Fibroblast of skin of right quadriceps (primary cell): ENCODE measurements around the gene TRAF6.
"Not testable (repeated sequence)": the region's sequence is repeated elsewhere in the genome, so short reads cannot be mapped to it uniquely, and the experiment has no call there.

Source experiments
- DNase-seq: peaks from one replicate; pipeline ENCODE4 v3.0.0-alpha.2; 2013

Gene TRAF6

DNA sequence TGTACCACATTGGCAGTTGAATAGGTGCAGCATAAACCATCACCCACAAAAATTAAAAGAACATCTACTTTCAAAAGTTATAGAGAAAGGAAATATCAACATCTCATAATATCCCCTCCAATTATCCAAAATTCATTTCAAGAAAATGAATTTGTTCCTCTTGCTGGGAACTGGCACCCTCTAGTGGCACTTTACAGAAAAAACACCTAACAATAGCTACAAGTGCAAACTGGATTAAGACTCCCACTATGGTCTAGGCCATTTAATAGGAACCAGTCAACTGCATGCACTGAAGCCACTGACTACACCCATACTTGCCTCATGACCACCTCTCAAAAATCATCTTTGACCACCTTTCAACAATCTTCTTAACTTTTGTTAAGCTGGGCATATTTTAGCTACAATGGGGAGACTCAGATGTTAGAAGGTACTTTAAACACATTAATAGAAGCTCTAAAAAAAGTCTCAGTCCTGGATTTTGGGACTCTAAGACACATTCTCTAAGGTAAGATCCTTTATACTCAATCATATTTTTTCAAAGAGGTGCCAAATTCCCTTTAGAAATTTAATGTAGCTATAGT is 17.3 kb downstream of the TRAF6 start:
- peak; percentile 38 for DNase-seq

DNA sequence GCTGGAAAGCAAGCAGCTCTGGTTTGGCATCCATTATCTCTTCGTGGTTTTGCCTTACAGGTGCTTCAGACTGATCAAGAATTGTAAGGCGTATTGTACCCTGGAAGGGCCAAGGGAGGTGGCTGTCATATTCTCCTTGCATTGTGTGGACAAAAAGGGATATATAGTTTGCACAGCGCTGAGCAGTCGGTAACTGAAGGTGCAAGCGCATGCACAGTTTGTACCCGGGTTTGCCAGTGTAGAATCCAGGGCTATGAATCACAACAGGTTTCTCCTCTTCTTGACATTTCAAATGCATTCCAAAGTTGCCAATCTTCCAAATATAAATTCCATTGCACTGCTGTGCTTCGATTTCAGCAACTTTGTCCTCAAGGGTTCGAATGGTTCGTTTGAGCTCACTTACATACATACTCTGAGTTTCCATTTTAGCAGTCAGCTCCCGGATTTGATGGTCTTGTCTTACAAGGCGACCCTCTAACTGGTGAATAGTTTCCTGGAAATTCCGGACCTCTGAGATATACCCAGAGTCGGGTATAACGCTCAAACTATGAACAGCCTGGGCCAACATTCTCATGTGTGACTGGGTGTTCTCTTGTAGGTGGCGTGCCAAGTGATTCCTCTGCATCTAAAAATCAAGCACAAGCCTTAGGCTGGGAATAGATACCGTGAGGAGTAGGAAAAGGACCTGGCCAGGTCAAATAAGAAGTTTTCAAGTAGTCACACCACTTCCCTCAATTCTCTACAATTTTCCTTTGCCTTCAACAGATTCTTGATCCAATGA is 19.9 kb downstream of the TRAF6 start:
- no peak for DNase-seq

DNA sequence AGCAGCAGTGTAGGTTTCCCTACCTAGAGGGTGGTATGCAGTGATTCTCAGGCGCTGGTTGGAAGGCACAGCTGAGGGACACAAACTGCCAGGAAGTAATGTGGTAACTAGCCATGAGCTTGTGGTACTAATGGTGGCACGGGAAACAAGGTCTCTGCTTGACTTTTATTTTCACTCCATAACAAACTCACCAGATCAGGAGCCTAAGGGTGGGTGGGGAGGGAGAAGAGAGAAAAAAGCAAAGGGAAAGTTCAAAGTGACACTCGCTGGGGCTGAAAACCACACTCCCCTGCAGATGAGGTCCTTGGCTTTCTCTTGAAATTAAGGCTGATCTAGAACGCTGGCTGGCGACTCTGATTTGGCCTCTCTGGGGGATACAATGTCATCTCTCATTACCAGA is 22.0 kb downstream of the TRAF6 start:
- DNase-seq: no peak

GRCh38 chr11:36487619-36488018 is 22.5 kb downstream of the TRAF6 start:
- DNase-seq: no peak

- DNase-seq: no peak
These were observed 24.6 kb downstream of the TRAF6 start for GRCh38 chr11:36485298-36486002.

- not testable (repeated sequence) for DNase-seq
These were observed 27.0 kb downstream of the TRAF6 start for GRCh38 chr11:36483042-36483441.

- no peak for DNase-seq
These were observed 29.2 kb downstream of the TRAF6 start for GRCh38 chr11:36480833-36481232.

- peak; percentile 54 for DNase-seq
These were observed 31.3 kb downstream of the TRAF6 start for GRCh38 chr11:36478700-36479329.

GRCh38 chr11:36475192-36475591 is 34.9 kb downstream of the TRAF6 start:
- no peak for DNase-seq

DNA sequence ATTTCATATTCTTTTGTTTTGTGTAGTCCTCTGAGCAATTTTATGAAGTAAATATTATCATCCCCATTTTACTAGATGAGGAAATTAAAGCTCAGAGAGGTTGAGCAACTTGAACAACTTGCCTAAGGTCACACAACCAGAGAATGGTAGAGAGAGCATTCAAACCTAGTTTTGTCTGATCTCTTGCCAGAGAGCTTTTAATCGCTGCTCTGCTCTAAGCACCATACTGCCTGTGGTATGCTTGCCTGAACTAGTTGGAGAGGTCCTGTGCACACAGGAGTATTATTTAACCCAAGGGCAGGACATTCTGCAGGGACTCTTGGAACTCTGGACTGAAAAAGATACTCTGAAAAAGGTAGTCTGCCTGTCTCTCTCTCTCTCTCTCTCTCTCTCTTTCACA is 38.5 kb downstream of the TRAF6 start:
- DNase-seq: no peak

- peak; percentile 88 for DNase-seq
These were observed 39.9 kb downstream of the TRAF6 start for GRCh38 chr11:36469881-36470802.

DNA sequence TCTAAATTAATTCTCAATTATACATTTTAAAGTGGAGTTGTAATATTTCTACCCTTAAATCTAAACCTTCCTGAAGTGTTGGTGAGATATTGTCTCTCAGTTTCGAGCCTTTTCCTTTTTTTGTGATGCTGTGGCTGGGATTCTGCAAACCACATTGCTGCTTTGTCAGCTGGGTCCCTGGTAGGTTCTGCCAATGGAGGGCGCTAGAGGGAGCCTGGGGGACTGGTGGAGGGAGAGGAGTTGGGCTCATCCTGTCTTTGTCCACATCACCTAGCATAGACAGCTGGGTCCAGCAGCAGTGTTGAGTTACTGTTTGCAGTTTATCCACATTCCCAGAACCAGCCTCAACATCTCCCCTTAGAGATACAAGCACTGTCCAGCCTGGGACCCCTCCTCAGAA is 41.0 kb downstream of the TRAF6 start:
- peak; percentile 29 for DNase-seq

DNA sequence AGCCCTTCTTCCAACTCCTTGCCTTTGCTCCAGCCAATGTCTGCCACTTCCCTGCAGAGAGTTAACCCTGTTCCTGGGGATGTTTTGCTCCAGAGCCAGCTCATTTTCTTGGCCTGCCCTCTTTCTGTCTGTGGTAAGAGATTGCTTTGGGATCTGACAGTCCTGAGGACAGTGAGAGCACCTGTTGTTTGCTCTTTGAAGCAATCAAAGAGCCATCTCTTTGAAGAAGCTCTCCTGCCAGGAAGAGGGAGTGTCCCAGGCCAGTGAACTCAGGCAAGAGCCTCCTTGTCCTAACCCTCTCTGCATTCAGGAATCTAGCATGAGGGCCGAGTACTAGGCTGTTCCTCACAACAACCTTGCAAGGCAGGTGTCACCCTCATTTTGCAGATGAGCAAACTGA is 42.2 kb downstream of the TRAF6 start:
- DNase-seq: no peak

DNA sequence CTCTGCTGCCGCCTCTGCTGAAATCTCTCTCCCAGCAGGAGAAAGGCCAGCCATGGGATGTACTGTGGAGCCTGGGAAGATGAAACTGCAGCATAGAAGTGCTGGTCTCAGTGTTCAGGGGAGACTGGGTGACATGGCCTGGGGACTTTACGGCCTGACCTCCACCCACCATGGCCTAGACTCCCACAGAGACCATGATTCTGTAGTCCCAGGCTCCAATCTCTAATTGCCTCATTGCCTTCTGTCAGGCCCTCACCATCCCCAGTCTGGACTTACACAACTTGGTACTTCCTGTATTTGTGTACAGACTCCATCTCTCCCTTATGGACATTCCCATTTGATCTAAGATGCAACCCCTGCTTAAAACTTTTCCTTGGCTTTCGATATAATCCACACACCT is 43.1 kb downstream of the TRAF6 start:
- DNase-seq: no peak

DNA sequence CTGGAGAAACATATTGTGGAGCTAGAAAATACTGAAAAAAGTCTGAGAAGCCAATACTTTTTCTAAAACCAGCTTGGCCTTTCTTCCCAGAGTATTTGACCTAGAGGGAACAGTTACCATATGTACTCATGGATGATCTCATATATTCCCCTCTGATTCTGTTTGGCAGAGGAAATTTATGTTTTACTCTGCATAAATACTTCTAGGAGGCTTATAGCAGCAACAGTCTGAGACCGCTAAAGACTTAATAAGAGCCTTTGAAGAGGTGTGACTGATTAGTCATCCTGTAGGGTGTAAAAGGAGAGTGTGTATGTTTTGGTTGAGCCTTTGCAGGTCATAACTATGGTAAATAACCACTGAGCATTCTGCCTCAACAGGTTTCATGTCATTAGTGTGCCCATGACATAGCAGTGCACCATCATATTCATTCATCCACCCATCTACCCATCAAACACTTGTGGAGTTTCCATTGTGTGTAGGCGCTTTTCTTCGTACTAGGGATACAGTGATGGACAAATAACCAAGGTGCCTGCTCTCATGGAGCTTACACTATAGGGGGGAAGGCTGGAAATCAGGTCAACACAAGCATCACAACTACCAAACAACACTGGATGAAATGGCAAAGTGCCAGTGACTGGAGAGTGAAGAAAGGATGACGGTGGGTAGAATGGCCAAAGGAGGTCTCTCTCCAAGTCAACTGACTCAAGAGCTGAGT is 44.5 kb downstream of the TRAF6 start:
- peak; percentile 74 for DNase-seq

- DNase-seq: no peak
These were observed 45.4 kb downstream of the TRAF6 start for GRCh38 chr11:36464720-36465119.

- DNase-seq: peak; percentile 70
These were observed 46.3 kb downstream of the TRAF6 start for GRCh38 chr11:36463781-36464180.

GRCh38 chr11:36462321-36462720 is 47.8 kb downstream of the TRAF6 start:
- DNase-seq: no peak

- no peak for DNase-seq
These were observed 49.9 kb downstream of the TRAF6 start for GRCh38 chr11:36460220-36460619.

DNA sequence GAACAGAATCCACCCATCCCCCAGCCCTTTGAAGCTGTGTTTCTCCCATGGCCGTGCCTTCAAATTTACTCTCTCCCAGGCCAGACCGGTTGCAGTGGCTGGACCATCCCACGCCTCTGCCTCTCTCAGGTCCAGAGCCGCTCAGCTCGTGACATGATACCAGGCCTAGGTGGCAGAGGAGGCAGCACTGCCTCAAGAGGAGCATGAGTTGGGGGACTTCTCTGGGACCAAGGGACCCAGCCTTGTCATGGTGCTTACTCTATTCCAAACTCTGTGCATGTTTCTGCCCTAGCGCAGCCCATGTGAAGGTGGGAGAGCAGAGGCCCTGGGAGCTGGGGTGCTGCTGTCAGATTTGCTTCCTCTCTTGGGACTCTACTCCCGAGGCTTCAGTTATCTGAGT is 51.0 kb downstream of the TRAF6 start:
- DNase-seq: no peak

GRCh38 chr11:36458129-36458915 is 51.8 kb downstream of the TRAF6 start:
- DNase-seq: no peak
